Upper lobe of left lung (tissue), 4 donors: ENCODE results near the gene ZNF345.

Source experiments
- CTCF ChIP-seq, 6 experiments: fragments of 450-650 bp in 4 of 6; fragments of 200-600 bp in 2 of 6; sonication (generic) in 2 of 6; IDR thresholded peaks; one replicate each; pipeline ENCODE4 v1.5.1; 2016 to 2019; ENCODE audit warnings: antibody characterized with exemption in 6 of 6
- POLR2A ChIP-seq, 4 donors: fragments of 450-650 bp; IDR thresholded peaks; one replicate each; pipeline ENCODE4 v1.5.1; 2016 to 2017; ENCODE audit warnings: antibody characterized with exemption in 4 of 4, mild to moderate bottlenecking in 2 of 4
- POLR2AphosphoS5 ChIP-seq, 2 donors: sonication (generic); formaldehyde crosslinking; IDR thresholded peaks; one replicate each; pipeline ENCODE4 v1.5.1; 2017; ENCODE audit warnings: antibody characterized with exemption in 2 of 2

DNA sequence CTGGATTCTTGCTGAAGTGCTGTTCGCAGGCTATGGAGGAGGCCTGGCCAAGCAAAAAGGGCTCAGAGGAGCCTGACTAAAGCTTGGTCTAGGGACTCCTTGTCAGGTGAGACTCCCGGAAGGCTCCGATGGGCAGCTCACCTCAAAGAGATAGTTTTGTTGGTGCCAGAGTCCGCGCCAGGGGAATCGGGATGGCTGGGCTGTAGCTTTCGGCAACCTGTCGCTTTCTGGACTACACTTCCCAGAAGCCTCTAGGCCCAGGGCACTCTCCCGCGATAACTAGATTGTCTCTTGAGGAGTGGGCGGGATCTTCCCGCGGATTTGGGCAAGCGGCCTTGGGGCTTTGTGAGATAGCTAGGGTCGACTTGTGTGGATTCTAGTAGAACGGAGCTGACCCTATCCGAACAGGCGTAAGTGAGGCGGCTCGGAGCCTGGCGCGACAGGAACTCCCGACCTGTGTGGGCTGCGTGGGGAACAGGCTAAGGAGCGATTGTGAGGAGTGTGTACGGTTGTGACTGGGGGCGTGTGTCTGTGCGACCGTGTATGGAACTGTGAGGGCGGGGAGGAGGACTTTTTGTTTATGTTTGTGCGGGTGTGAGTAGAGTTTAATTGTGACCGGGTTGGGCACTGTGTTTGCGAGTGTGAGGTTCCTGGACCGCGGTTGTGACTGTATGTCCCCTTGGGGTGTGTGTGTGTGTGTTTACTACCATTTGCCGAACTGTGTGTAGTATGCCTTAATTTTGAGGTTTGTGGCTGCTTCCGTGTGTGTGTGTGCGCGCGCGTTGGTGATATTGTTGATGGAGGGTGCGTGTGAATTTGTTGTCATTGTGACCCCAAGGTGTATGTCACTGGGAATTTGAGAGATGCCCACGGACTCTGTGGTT is at the start of gene ZNF345:
- TF ChIP-seq CTCF (IDR thresholded peaks at IDR 0.05) (no peak), POLR2AphosphoS5 (IDR thresholded peaks at IDR 0.05) (peak; percentile 49 to 73), POLR2A (IDR thresholded peaks at IDR 0.05) (peak in 3 of 4 donors; percentile 18 to 54 (median 32))
